Thymus (tissue), 11 donors: ENCODE data around the gene CLDN1. TPM values are rescaled to one million over a fixed set of nuclear protein-coding genes. Genes with fewer than 3 reads are reported as not detected.

Experiments
- DNase-seq, 9 donors: peaks; one replicate each; pipeline ENCODE4 v3.0.0-alpha.2; 2013; ENCODE audit warnings: low spot score in 9 of 9, low read depth in 6 of 9, missing footprints in 1 of 9
- H3K27ac ChIP-seq, 2 donors: one replicate each; pipeline ENCODE4 v1.5.1; 2013; ENCODE audit warnings: control low read depth in 1 of 2, low read depth in 1 of 2, low read length in 1 of 2, mild to moderate bottlenecking in 1 of 2, moderate library complexity in 1 of 2
- H3K27me3 ChIP-seq, 2 donors: one replicate each; pipeline ENCODE4 v1.5.1; 2013; ENCODE audit warnings: low read length in 1 of 2; ENCODE audit not compliant: control insufficient read depth in 2 of 2, insufficient read depth in 1 of 2
- H3K36me3 ChIP-seq, 2 donors: one replicate each; pipeline ENCODE4 v1.5.1; 2013; ENCODE audit warnings: low read length in 1 of 2, mild to moderate bottlenecking in 1 of 2, moderate library complexity in 1 of 2; ENCODE audit not compliant: control insufficient read depth in 2 of 2, insufficient read depth in 2 of 2
- H3K4me1 ChIP-seq, 2 donors: one replicate each; pipeline ENCODE4 v1.5.1; 2013; ENCODE audit warnings: low read length in 2 of 2; ENCODE audit not compliant: control insufficient read depth in 2 of 2, insufficient read depth in 2 of 2
- H3K4me3 ChIP-seq, 2 donors: one replicate each; pipeline ENCODE4 v1.5.1; 2013; ENCODE audit warnings: low read length in 2 of 2, control low read depth in 1 of 2, mild to moderate bottlenecking in 1 of 2
- H3K9me3 ChIP-seq, 2 donors: one replicate each; pipeline ENCODE4 v1.5.1; 2013; ENCODE audit warnings: low read length in 1 of 2, mild to moderate bottlenecking in 1 of 2; ENCODE audit not compliant: control insufficient read depth in 2 of 2, insufficient read depth in 1 of 2
- WGBS: extraction: QIAGEN DNeasy Blood & Tissue Kit; methylation state at CpG from one replicate; pipeline ENCODE4 v1.1.7; 2013; 5-methylcytosine and 5-hydroxymethylcytosine counted together
- polyA plus RNA-seq: library from polyadenylated mRNA; stranded (reverse); fragments of 200-250 nt; gene quantifications from one replicate; pipeline ENCODE4 v1.2.3, GENCODE V29; 2013
- total RNA-seq: library from RNA; stranded (reverse); fragments of 120-200 nt; gene quantifications from one replicate; pipeline ENCODE4 v1.2.4, GENCODE V29; 2013
- donor health status: healthy.

CLDN1 gene
- total and polyA plus RNA-seq, 2 donors: 9.5 to 62.2 TPM

DNA sequence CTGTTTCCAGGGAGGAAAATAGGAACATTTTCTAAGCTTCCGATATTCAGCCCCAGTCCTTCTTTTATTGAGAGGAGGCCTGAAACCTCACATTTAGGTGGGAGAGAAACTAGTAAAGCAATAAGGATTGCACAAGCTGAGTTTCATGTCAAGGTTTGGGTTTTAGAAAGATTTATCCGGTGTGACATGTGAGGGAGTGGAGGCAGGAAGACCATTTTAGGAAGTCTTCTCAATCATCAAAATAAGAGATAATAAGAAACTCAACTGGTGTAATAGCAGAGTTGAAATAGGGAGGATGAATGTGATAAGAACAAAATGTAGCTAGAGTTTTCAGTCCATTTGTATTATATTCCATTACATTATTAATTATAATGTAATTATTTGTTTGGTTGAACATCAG lies 38.0 kb upstream of the CLDN1 start:
- Histone ChIP-seq H3K9me3 (no peaks in the 10 kb centered on the region), H3K27ac (no peak overlapping the region), H3K4me3 (no peak overlapping the region), H3K4me1 (no peaks in the 10 kb centered on the region), H3K27me3 (no peaks in the 10 kb centered on the region), H3K36me3 (no peaks in the 10 kb centered on the region)
- 93% methylated on average over 2 of the region's 2 CpGs for WGBS
- DNase-seq: no peak

DNA sequence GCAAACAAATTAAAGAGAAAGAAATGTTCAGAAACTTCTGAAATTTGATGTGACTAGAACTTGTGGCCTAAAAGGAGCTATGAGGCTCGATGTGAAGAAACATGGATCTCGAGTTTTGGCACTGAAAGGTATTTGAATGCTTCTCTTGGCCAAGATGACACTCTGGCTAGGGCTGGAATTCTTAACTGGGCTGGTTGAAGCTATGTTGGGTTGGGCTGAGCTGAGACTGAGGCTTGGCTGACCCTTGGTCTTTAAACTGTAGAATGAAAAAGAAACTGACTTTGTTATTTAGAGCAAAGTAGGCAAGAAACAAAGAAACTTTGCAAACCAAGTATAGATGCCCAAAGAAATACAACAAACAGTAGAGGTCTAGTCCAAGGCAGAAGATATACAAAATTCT lies 37.6 kb upstream of the CLDN1 start:
- Histone ChIP-seq H3K36me3 (no peaks in the 10 kb centered on the region), H3K27ac (no peak overlapping the region), H3K4me1 (no peaks in the 10 kb centered on the region), H3K27me3 (no peaks in the 10 kb centered on the region), H3K9me3 (no peaks in the 10 kb centered on the region), H3K4me3 (no peak overlapping the region)
- no peak for DNase-seq
- WGBS: 90% methylated on average over 2 of the region's 2 CpGs

DNA sequence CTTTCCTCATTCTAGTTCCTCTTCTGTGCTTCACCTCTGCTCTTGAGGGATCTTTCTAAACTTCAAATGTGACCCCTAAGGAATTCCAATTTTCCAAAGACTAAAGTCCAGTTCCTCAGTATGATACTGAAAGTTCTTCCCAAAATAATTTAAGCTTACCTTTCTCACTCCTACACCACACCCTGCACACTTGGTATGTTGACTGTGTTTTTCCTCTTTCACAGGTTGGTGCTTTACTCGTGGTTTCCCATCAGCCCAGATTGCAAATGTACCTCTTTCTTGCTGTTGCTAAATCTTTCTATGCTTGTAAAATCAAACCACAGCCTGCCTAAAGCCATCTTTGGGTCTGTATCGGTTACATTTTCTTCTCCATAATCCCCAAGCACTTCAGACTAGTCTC lies 35.2 kb upstream of the CLDN1 start:
- Histone ChIP-seq H3K27ac (no peak overlapping the region), H3K27me3 (no peaks in the 10 kb centered on the region), H3K9me3 (no peaks in the 10 kb centered on the region), H3K4me3 (no peak overlapping the region), H3K4me1 (no peaks in the 10 kb centered on the region), H3K36me3 (no peaks in the 10 kb centered on the region)
- DNase-seq: no peak
- 78% methylated on average over 2 of the region's 2 CpGs for WGBS

DNA sequence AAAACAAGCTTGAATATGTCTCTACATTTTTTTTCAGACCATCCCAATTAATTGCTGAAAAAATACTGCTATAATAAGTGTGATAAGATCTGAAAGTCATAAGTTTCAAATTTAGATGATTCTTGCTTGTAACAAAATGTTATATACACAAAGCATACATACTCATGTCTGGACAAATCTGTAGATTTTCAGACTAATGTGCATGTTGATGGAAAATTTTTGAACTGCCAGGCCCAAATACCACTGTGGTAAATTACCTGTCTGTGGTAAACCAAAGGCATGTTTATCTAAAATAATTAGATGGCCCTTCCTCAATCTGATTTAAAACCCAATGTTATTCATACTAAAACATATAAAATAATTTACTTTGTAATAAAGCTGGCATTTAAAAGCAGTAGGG lies 34.0 kb upstream of the CLDN1 start:
- Histone ChIP-seq H3K36me3 (no peaks in the 10 kb centered on the region), H3K4me3 (no peak overlapping the region), H3K27me3 (no peaks in the 10 kb centered on the region), H3K27ac (no peak overlapping the region), H3K9me3 (no peaks in the 10 kb centered on the region), H3K4me1 (no peaks in the 10 kb centered on the region)
- no peak for DNase-seq

DNA sequence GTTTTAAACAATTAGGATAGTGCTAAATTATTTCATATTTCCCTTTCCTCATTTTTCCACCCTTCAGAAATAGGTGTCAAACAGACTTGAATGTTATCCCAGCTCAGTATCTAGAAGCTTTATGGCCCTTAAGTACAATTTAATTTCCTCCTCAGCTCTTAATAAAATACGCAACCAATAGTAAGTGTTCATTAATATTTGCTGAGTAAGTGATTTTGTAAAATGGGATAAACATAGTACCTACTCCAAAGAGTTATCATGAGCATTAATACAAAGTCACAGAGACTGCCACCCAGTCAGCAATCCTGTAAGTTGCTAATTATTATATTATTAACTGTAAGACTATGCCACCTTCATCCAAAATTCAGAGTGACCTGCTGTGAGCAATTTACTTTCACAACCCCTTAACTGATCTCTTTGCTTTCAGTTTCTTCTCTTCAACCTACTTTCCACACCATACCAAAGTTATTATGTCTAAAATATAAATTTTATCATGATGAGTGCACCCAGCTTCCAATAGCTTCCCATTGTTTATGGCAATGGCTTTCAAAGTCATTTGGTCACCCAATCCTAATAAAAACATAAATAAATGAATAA lies 30.7 kb upstream of the CLDN1 start:
- no peak for DNase-seq
- 97% methylated on average over 1 of the region's 1 CpG for WGBS
- Histone ChIP-seq H3K4me3 (no peak overlapping the region), H3K27me3 (no peaks in the 10 kb centered on the region), H3K27ac (no peak overlapping the region), H3K4me1 (no peaks in the 10 kb centered on the region), H3K36me3 (no peaks in the 10 kb centered on the region), H3K9me3 (no peaks in the 10 kb centered on the region)

DNA sequence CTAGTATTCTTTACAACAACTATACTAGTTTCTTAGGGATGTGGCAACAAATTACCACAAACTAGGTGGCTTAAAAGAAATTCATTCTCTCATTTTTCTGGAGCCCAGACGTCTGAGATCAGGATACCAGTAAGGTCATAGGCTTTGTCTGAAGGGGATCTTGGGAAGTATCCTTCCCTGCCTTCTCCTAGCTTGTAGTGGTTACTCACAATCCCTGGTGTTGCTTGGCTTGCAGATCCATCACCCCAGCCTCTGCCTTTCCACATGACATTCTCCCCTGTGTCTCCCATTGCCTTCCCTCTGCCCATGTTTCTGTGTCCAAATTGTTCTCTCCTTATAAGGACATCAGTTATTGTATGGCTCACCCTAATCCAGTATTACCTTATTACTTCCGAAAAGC lies 24.3 kb upstream of the CLDN1 start:
- Histone ChIP-seq H3K4me3 (no peak overlapping the region), H3K36me3 (no peaks in the 10 kb centered on the region), H3K27me3 (no peaks in the 10 kb centered on the region), H3K9me3 (no peaks in the 10 kb centered on the region), H3K27ac (peak overlapping the region; percentile 8 to 14), H3K4me1 (no peaks in the 10 kb centered on the region)
- no peak for DNase-seq
- 95% methylated on average over 2 of the region's 2 CpGs for WGBS

DNA sequence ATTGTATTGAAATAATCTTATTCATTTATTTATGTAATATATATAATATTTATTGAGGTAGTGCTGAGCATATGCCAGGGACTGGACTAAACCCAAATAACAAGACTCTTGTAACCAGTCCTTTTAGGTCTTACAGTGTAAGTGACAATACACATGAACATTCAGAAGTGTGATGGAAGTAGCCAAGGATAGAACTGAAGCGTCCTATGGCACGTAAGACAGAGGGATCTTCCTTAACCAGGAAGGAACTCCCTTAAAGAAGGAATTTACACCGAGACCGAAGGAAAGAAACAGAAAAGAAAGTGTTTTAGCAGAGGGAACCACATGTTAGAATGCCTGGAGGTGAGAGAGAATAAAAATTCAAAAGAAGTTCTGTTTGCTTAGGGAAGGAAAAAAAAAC lies 23.6 kb upstream of the CLDN1 start:
- peak overlapping the region; percentile 67 to 76 for H3K27ac ChIP-seq
- WGBS: 92% methylated on average over 4 of the region's 4 CpGs

DNA sequence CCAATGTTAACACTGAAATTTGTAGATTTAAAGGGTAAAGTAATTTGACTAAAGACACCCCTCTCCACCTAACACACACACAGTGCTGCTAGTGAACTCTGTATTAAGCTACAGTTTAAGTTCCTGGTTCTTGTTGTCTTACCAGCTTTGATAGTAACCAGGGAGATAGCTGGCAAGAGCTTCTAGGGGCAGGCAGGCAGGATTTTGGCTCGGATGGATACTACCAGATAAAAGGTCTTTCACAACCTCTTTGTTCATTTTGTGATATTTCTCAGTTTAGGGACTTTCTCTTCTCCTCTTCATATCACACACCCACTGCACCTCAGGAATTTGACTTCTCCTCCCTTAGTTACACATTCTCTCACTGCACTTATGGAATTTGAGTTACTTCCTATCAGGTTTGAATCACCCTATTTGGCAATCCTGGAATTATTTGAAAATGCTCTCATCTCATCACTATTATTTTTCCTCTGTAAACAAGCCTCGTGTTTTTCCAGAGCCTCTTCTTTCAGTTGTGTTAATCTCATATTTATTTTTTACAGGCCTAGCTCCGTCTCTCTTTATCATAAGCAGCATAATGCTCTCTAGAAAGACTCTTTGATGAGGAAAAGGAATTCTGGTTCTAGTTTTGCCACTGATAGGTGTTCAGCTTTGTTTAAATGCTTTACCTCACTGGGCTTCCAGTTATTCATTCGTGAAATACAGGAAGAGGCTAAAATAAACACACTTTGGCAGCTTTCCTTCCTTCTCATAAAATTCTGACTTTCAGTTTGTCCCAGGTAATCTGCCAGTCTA lies 23.0 kb upstream of the CLDN1 start:
- Histone ChIP-seq H3K4me3 (no peak overlapping the region), H3K4me1 (no peaks in the 10 kb centered on the region), H3K9me3 (no peaks in the 10 kb centered on the region), H3K36me3 (no peaks in the 10 kb centered on the region), H3K27ac (peak overlapping the region in 1 of 2 donors; percentile 76), H3K27me3 (no peaks in the 10 kb centered on the region)
- 64% methylated on average over 4 of the region's 4 CpGs for WGBS
- DNase-seq: no peak

More for the DNA sequence above, 23.6 kb upstream of the CLDN1 start:
- no peak for DNase-seq
- H3K4me1 ChIP-seq: no peaks in the 10 kb centered on the region
- no peaks in the 10 kb centered on the region for H3K36me3 ChIP-seq
- no peak overlapping the region for H3K4me3 ChIP-seq
- H3K9me3 ChIP-seq: no peaks in the 10 kb centered on the region
- no peaks in the 10 kb centered on the region for H3K27me3 ChIP-seq

DNA sequence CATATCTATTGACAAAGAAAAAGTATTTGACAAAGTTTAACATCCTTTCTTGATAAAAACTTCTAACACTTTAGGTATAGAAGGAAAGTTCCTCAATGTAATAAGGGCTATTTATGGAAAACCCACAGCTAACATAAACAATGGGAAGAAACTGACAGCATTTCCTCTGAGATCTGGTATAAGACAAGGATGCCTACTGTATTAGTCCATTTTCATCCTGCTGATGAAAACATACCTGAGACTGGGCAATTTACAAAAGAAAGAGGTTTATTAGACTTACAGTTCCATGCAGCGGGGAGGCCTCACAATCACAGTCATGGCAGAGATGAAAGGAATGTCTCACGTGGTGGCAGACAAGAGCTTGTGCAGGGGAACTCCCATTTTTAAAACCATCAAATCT lies 17.8 kb upstream of the CLDN1 start:
- DNase-seq: no peak
- H3K9me3 ChIP-seq: no peaks in the 10 kb centered on the region
- H3K27me3 ChIP-seq: no peaks in the 10 kb centered on the region
- no peaks in the 10 kb centered on the region for H3K36me3 ChIP-seq
- 92% methylated on average over 2 of the region's 2 CpGs for WGBS
- no peak overlapping the region for H3K27ac ChIP-seq
- no peak overlapping the region for H3K4me3 ChIP-seq
- no peaks in the 10 kb centered on the region for H3K4me1 ChIP-seq
